Endothelial cell of umbilical vein (primary cell): ENCODE results near the gene KLHL13. TPM values are rescaled to one million over a fixed set of nuclear protein-coding genes. Genes with fewer than 3 reads are reported as not detected.

Experiments used
- BruUV-seq: library from RNA; stranded (reverse); fragments of 400-500 nt; replicated peaks from 2 replicates; lab custom pipeline; 2021; lab: Mats Ljungman, UMichigan
- CTCF ChIA-PET: fragments of 300-600, 350-600 bp; sonication (Branson Sonifier 250); formaldehyde crosslinking; loops from one replicate; lab custom pipeline; 2021; ENCODE audit warnings: antibody characterized with exemption, inconsistent platforms; lab: Charles Lee
- POLR2A ChIA-PET: fragments of 300-600, 350-600 bp; sonication (Branson Sonifier 250); formaldehyde crosslinking; loops from one replicate; lab custom pipeline; 2021; ENCODE audit warnings: antibody characterized with exemption, inconsistent platforms; lab: Charles Lee
- DNase-seq: peaks from one replicate; pipeline ENCODE4 v3.0.0-alpha.2; 2011; ENCODE audit warnings: low read depth, low spot score
- FAIRE-seq: peaks from 2 replicates; lab custom pipeline; 2011; peaks lifted over from hg19 to GRCh38; lab: Jason Lieb, UNC
- H2AFZ ChIP-seq: 2 replicates; pipeline ENCODE4 v1.6.0; 2012; ENCODE audit warnings: low read depth, low read length, control low read depth, inconsistent platforms
- H3K27ac ChIP-seq: 2 replicates; pipeline ENCODE4 v1.5.1; 2011; ENCODE audit warnings: low read depth, mild to moderate bottlenecking, control low read depth, low read length, moderate library complexity; ENCODE audit not compliant: insufficient read depth
- H3K27me3 ChIP-seq, 2 experiments: 2 replicates each; pipeline versions ENCODE4 v1.6.0 to v1.6.1; 2011; ENCODE audit warnings: low read length in 2 of 2, mixed read lengths in 1 of 2; ENCODE audit not compliant: control insufficient read depth in 2 of 2, insufficient read depth in 2 of 2
- H3K36me3 ChIP-seq, 2 experiments: 2 replicates in 1 of 2; 3 replicates in 1 of 2; pipeline ENCODE4 v1.5.1; 2011; ENCODE audit warnings: low read length in 2 of 2, mild to moderate bottlenecking in 1 of 2, moderate library complexity in 1 of 2; ENCODE audit not compliant: control insufficient read depth in 2 of 2, insufficient read depth in 2 of 2; ENCODE audit errors: extremely low read depth in 1 of 2
- H3K4me1 ChIP-seq: 3 replicates; pipeline ENCODE4 v1.5.1; 2011; ENCODE audit warnings: mild to moderate bottlenecking, low read length; ENCODE audit not compliant: control insufficient read depth, insufficient read depth; ENCODE audit errors: extremely low read depth
- H3K4me2 ChIP-seq: 2 replicates; pipeline ENCODE4 v1.6.1; 2011; ENCODE audit warnings: low read length, control low read depth, mixed read lengths; ENCODE audit not compliant: insufficient read depth
- H3K4me3 ChIP-seq, 3 experiments: fragments of 200-600 bp in 1 of 3; sonication (generic), shearing (Covaris generic) in 1 of 3; replicated peaks in 1 of 3; 2 replicates each; pipeline ENCODE4 v1.5.1; 2011 to 2016; ENCODE audit warnings: control low read depth in 3 of 3, low read length in 3 of 3, mild to moderate bottlenecking in 2 of 3, inconsistent platforms in 1 of 3, low read depth in 1 of 3, moderate library complexity in 1 of 3; ENCODE audit not compliant: insufficient read depth in 1 of 3
- H3K79me2 ChIP-seq: 2 replicates; pipeline ENCODE4 v1.6.0; 2012; ENCODE audit warnings: low read length, inconsistent platforms; ENCODE audit not compliant: control insufficient read depth, insufficient read depth
- H3K9ac ChIP-seq: replicated peaks from 2 replicates; pipeline ENCODE3; 2011; ENCODE audit warnings: low read length, control low read depth; ENCODE audit not compliant: insufficient read depth; ENCODE audit errors: extremely low read depth
- H3K9me1 ChIP-seq: replicated peaks from 3 replicates; pipeline ENCODE4 v1.6.0; 2011; ENCODE audit warnings: mild to moderate bottlenecking, low read length; ENCODE audit not compliant: control insufficient read depth, insufficient read depth; ENCODE audit errors: extremely low read depth
- H3K9me3 ChIP-seq: replicated peaks from 2 replicates; pipeline ENCODE4 v1.5.1; 2012; ENCODE audit warnings: low read length, inconsistent platforms; ENCODE audit not compliant: control insufficient read depth, insufficient read depth
- H4K20me1 ChIP-seq: replicated peaks from 2 replicates; pipeline ENCODE3; 2011; ENCODE audit warnings: mild to moderate bottlenecking, low read length; ENCODE audit not compliant: control insufficient read depth, insufficient read depth; ENCODE audit errors: extremely low read depth
- CTCF ChIP-seq, 2 donors: IDR thresholded peaks; 1 replicate in 1 of 2; 2 replicates in 1 of 2; pipeline ENCODE4 v1.5.1; 2011; ENCODE audit warnings: low read length in 2 of 2, mild to moderate bottlenecking in 2 of 2, moderate library complexity in 2 of 2, control low read depth in 1 of 2, inconsistent platforms in 1 of 2, low read depth in 1 of 2; ENCODE audit not compliant: insufficient read depth in 1 of 2; ENCODE audit errors: extremely low read depth in 1 of 2
- EZH2 ChIP-seq: IDR thresholded peaks from 2 replicates; pipeline ENCODE4 v1.6.1; 2012; ENCODE audit warnings: borderline replicate concordance, low read depth, mild to moderate bottlenecking, moderate library complexity, low read length, inconsistent platforms; ENCODE audit not compliant: severe bottlenecking
- FOS ChIP-seq: IDR thresholded peaks from 2 replicates; pipeline ENCODE4 v1.6.1; 2011; ENCODE audit warnings: mild to moderate bottlenecking, low read length, moderate library complexity, borderline replicate concordance; ENCODE audit not compliant: insufficient read depth
- GATA2 ChIP-seq: IDR thresholded peaks from 2 replicates; pipeline ENCODE4 v1.7.0; 2011; ENCODE audit warnings: low read depth, mild to moderate bottlenecking, moderate library complexity, mixed read lengths, low read length; ENCODE audit not compliant: insufficient read length, insufficient read depth
- JUN ChIP-seq: IDR thresholded peaks from 2 replicates; pipeline ENCODE4 v1.6.1; 2011; ENCODE audit warnings: borderline replicate concordance, low read depth; ENCODE audit not compliant: insufficient read length, insufficient read depth
- MAX ChIP-seq: IDR thresholded peaks from 2 replicates; pipeline ENCODE4 v1.6.1; 2011; ENCODE audit not compliant: insufficient read depth, insufficient read length
- MYC ChIP-seq: IDR thresholded peaks from one replicate; pipeline ENCODE4 v1.6.1; 2011; ENCODE audit warnings: mild to moderate bottlenecking, low read depth, low read length
- POLR2A ChIP-seq: IDR thresholded peaks from 2 replicates; pipeline ENCODE4 v1.6.1; 2012; ENCODE audit warnings: low read depth, mild to moderate bottlenecking, control low read depth, low read length
- POLR2AphosphoS5 ChIP-seq: IDR thresholded peaks from 2 replicates; pipeline ENCODE4 v1.6.1; 2012; ENCODE audit warnings: low read depth, mild to moderate bottlenecking, control low read depth, low read length, moderate library complexity; ENCODE audit not compliant: insufficient read depth
- dilution Hi-C: fragments of 300-500 bp; cut with MboI; formaldehyde crosslinking; loops from one replicate; pipeline ENCODE4 v1.15.0; 2019; ENCODE audit warnings: low sequenced_read_pairs; ENCODE audit not compliant: extremely low pct_ligation_motif_present
- intact Hi-C: fragments of 100-400 bp; cut with micrococcal nuclease; formaldehyde crosslinking; loops from one replicate; pipeline ENCODE4 v1.10.0; 2022
- polyA plus RNA-seq, 4 experiments: library from polyadenylated mRNA; depleted of rRNA in 3 of 4; stranded (reverse) in 3 of 4; unstranded in 1 of 4; fragments of >200 nt; gene quantifications; 2 replicates each; pipeline versions ENCODE4 v1.2.1 to v1.2.3, GENCODE V29; 2011 to 2012; ENCODE audit warnings: missing spikeins in 1 of 4
- total RNA-seq: library from RNA; stranded (reverse); gene quantifications from 2 replicates; pipeline ENCODE4 v1.2.3, GENCODE V29; 2021

The KLHL13 gene
- total and polyA plus RNA-seq, 2 donors (not counting 3 experiments of a cell fraction or from before 2014, with no cell fraction given) = 15.3 to 18.2 TPM

GRCh38 chrX:117977526-117977925 is 139.1 kb downstream of the KLHL13 start:
- Histone ChIP-seq H3K9ac (no peak overlapping the region), H2AFZ (no peak overlapping the region), H3K36me3 (no peaks in the 10 kb centered on the region), H3K4me3 (no peak overlapping the region), H3K79me2 (no peaks in the 10 kb centered on the region), H3K27ac (no peak overlapping the region), H3K4me1 (no peaks in the 10 kb centered on the region), H4K20me1 (no peaks in the 10 kb centered on the region), H3K9me1 (no peaks in the 10 kb centered on the region), H3K27me3 (no peaks in the 10 kb centered on the region), H3K9me3 (no peaks in the 10 kb centered on the region), H3K4me2 (no peak overlapping the region)
- FAIRE-seq (no peak), DNase-seq (no peak)
- no peak for TF ChIP-seq FOS
- TF ChIP-seq POLR2A = no peak
- no peak for TF ChIP-seq POLR2AphosphoS5
- no peak for TF ChIP-seq GATA2
- TF ChIP-seq EZH2 = no peak
- TF ChIP-seq MAX = no peak
- TF ChIP-seq CTCF (IDR thresholded peaks at IDR 0.05; ENCODE audit: extremely low read depth in 1 of 2, insufficient read depth in 1 of 2, low read depth in 1 of 2, low read length in 2 of 2) = no peak
- no peak for TF ChIP-seq JUN
- TF ChIP-seq MYC = no peak
- no TSS peak for BruUV-seq
- intact Hi-C loops = no loop called here
- ChIA-PET POLR2A (no interaction called here), CTCF (no interaction called here)
- dilution Hi-C loops = no loop called here
